Prostate gland (tissue), 2 donors: Measurements from ENCODE around the gene MAP3K4.

Source experiments
- POLR2A ChIP-seq: fragments of 450-650 bp; IDR thresholded peaks from one replicate; pipeline ENCODE4 v1.6.1; 2016; ENCODE audit warnings: antibody characterized with exemption, mild to moderate bottlenecking
- POLR2AphosphoS5 ChIP-seq: sonication (generic); formaldehyde crosslinking; IDR thresholded peaks from one replicate; pipeline ENCODE4 v1.6.1; 2017; ENCODE audit warnings: antibody characterized with exemption
- TF ChIP-seq, protein P1 (sequence below), 4 experiments: fragments of 200-600 bp in 2 of 4; fragments of 450-650 bp in 2 of 4; sonication (generic) in 2 of 4; IDR thresholded peaks; 1 replicate in 3 of 4; 2 replicates in 1 of 4; pipeline ENCODE4 v1.5.1; 2016 to 2019; ENCODE audit warnings: antibody characterized with exemption in 4 of 4, mild to moderate bottlenecking in 2 of 4, moderate library complexity in 2 of 4

DNA sequence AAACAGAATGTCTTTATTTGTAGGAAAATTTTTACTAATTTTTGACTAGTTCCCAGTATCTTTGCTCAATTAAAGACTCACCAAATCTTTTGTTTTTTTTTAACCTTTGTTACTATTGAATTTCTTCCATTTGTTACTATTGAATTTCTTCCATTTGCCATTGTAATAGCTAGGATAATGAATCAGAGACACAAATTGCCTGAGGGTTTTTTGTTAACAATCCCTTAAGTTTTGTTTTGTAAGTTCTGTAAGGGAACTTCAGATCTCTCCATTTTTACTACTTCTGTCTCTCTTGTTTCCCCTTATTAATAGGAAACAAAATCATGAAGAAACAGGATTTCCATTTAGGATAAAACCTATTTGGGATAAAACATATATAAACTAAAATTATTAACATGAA is 104.3 kb downstream of the MAP3K4 start:
- TF ChIP-seq POLR2A = no peak
- TF ChIP-seq, protein P1, sequence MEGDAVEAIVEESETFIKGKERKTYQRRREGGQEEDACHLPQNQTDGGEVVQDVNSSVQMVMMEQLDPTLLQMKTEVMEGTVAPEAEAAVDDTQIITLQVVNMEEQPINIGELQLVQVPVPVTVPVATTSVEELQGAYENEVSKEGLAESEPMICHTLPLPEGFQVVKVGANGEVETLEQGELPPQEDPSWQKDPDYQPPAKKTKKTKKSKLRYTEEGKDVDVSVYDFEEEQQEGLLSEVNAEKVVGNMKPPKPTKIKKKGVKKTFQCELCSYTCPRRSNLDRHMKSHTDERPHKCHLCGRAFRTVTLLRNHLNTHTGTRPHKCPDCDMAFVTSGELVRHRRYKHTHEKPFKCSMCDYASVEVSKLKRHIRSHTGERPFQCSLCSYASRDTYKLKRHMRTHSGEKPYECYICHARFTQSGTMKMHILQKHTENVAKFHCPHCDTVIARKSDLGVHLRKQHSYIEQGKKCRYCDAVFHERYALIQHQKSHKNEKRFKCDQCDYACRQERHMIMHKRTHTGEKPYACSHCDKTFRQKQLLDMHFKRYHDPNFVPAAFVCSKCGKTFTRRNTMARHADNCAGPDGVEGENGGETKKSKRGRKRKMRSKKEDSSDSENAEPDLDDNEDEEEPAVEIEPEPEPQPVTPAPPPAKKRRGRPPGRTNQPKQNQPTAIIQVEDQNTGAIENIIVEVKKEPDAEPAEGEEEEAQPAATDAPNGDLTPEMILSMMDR (IDR thresholded peaks at IDR 0.05) = no peak
- no peak for TF ChIP-seq POLR2AphosphoS5
